GM21737 (cell line): ENCODE results near the gene TGM4.

Experiments used
- ATAC-seq: cut with Tn5 transposase; IDR thresholded peaks from one replicate; pipeline ENCODE4 v1.9.1; 2021; ENCODE audit warnings: mild to moderate bottlenecking, moderate library complexity; ENCODE audit not compliant: unreplicated experiment

TGM4 gene

GRCh38 chr3:44913868-44914468 lies 39.6 kb downstream of the TGM4 start:
- no peak for ATAC-seq

GRCh38 chr3:44914936-44915335 lies 40.5 kb downstream of the TGM4 start:
- ATAC-seq, result no peak

- ATAC-seq, result no peak
These were observed 41.5 kb downstream of the TGM4 start for GRCh38 chr3:44915702-44916438.

GRCh38 chr3:44918087-44918486 lies 43.7 kb downstream of the TGM4 start:
- no peak for ATAC-seq

GRCh38 chr3:44918581-44918980 lies 44.2 kb downstream of the TGM4 start:
- ATAC-seq, result no peak

- ATAC-seq, result no peak
These were observed 45.7 kb downstream of the TGM4 start for GRCh38 chr3:44920081-44920480.

GRCh38 chr3:44923632-44924456 lies 49.4 kb downstream of the TGM4 start:
- no peak for ATAC-seq

GRCh38 chr3:44924457-44925084 lies 50.2 kb downstream of the TGM4 start:
- no peak for ATAC-seq

GRCh38 chr3:44926172-44926571 lies 51.8 kb downstream of the TGM4 start:
- ATAC-seq, result no peak

GRCh38 chr3:44926921-44927320 lies 52.5 kb downstream of the TGM4 start:
- ATAC-seq, result no peak

GRCh38 chr3:44927371-44927770 lies 53.0 kb downstream of the TGM4 start:
- no peak for ATAC-seq

GRCh38 chr3:44929782-44930181 lies 55.4 kb downstream of the TGM4 start:
- ATAC-seq, result no peak

- ATAC-seq, result no peak
These were observed 56.5 kb downstream of the TGM4 start for GRCh38 chr3:44930911-44931310.

GRCh38 chr3:44931791-44932190 lies 57.4 kb downstream of the TGM4 start:
- no peak for ATAC-seq

GRCh38 chr3:44932271-44932670 lies 57.9 kb downstream of the TGM4 start:
- no peak for ATAC-seq

GRCh38 chr3:44932986-44933944 lies 58.9 kb downstream of the TGM4 start:
- no peak for ATAC-seq

- no peak for ATAC-seq
These were observed 65.2 kb downstream of the TGM4 start for GRCh38 chr3:44939581-44940036.

- no peak for ATAC-seq
These were observed 68.0 kb downstream of the TGM4 start for GRCh38 chr3:44942202-44942921.

GRCh38 chr3:44948239-44948638 lies 73.8 kb downstream of the TGM4 start:
- no peak for ATAC-seq
